HEK293 (cell line): ENCODE results near the gene KCNQ1.

Experiments
- CTCF ChIA-PET: fragments of 350-600 bp; formaldehyde crosslinking; extraction: SDS; loops from one replicate; lab custom pipeline; 2021; ENCODE audit warnings: antibody characterized with exemption; lab: Yijun Ruan, JAX
- POLR2A ChIA-PET: fragments of 300-600 bp; formaldehyde crosslinking; extraction: SDS; loops from one replicate; lab custom pipeline; 2020; ENCODE audit warnings: antibody characterized with exemption, inconsistent platforms; lab: Yijun Ruan, JAX
- H3K27ac ChIP-seq: fragments of 200-500 bp; sonication (Bioruptor generic); 2 replicates; pipeline ENCODE4 v1.5.1; 2014; ENCODE audit warnings: low read depth, low read length, control low read depth, inconsistent platforms; ENCODE audit errors: extremely low read depth
- H3K36me3 ChIP-seq, 2 experiments: fragments of 200-500 bp in 1 of 2; sonication (Bioruptor generic) in 1 of 2; 1 replicate in 1 of 2; 2 replicates in 1 of 2; pipeline ENCODE4 v1.5.1; 2014 to 2017; ENCODE audit warnings: inconsistent platforms in 2 of 2, low read length in 2 of 2; ENCODE audit not compliant: control insufficient read depth in 2 of 2, insufficient read depth in 1 of 2
- H3K4me1 ChIP-seq: fragments of 200-500 bp; sonication (Bioruptor generic); 2 replicates; pipeline ENCODE4 v1.5.1; 2014; ENCODE audit warnings: mild to moderate bottlenecking, low read length, inconsistent platforms; ENCODE audit not compliant: control insufficient read depth, insufficient read depth
- H3K4me3 ChIP-seq: 2 replicates; pipeline ENCODE4 v1.5.1; 2011; ENCODE audit warnings: low read depth, mild to moderate bottlenecking, control low read depth, low read length, moderate library complexity
- H3K9me3 ChIP-seq: fragments of 200-500 bp; sonication (Bioruptor generic); 2 replicates; pipeline ENCODE4 v1.5.1; 2014; ENCODE audit warnings: low read depth, low read length, inconsistent platforms; ENCODE audit not compliant: control insufficient read depth, insufficient read depth
- BCL6B ChIP-seq: fragments of 450-650 bp; formaldehyde crosslinking; IDR thresholded peaks from 2 replicates; pipeline ENCODE4 v1.5.1; 2017; ENCODE audit warnings: missing biosample characterization, missing genetic modification characterization
- GFI1B ChIP-seq: fragments of 450-650 bp; formaldehyde crosslinking; IDR thresholded peaks from 2 replicates; pipeline ENCODE4 v1.5.1; 2016; ENCODE audit warnings: missing biosample characterization, missing genetic modification characterization
- GLIS2 ChIP-seq: fragments of 450-650 bp; formaldehyde crosslinking; IDR thresholded peaks from 2 replicates; pipeline ENCODE4 v1.5.1; 2016; ENCODE audit warnings: missing biosample characterization, missing genetic modification characterization
- PBX3 ChIP-seq: sonication (generic); formaldehyde crosslinking; IDR thresholded peaks from 2 replicates; pipeline ENCODE4 v1.8.1; 2022; ENCODE audit warnings: mild to moderate bottlenecking, moderate library complexity, missing genetic modification reagents
- SCRT2 ChIP-seq: fragments of 450-650 bp; formaldehyde crosslinking; IDR thresholded peaks from 2 replicates; pipeline ENCODE4 v1.5.1; 2016; ENCODE audit warnings: missing biosample characterization, missing genetic modification characterization
- ZBTB44 ChIP-seq: fragments of 450-650 bp; IDR thresholded peaks from 2 replicates; pipeline ENCODE4 v1.5.1; 2018; ENCODE audit warnings: missing biosample characterization, mild to moderate bottlenecking, missing genetic modification characterization
- ZNF354C ChIP-seq: fragments of 450-650 bp; formaldehyde crosslinking; IDR thresholded peaks from 2 replicates; pipeline ENCODE4 v1.5.1; 2016; ENCODE audit warnings: missing biosample characterization, missing genetic modification characterization, low read depth, borderline replicate concordance
- ZNF423 ChIP-seq: fragments of 450-650 bp; formaldehyde crosslinking; IDR thresholded peaks from 2 replicates; pipeline ENCODE4 v1.5.1; 2016; ENCODE audit warnings: missing biosample characterization, missing genetic modification characterization
- ZNF548 ChIP-seq: fragments of 450-650 bp; formaldehyde crosslinking; IDR thresholded peaks from 2 replicates; pipeline ENCODE4 v1.5.1; 2016; ENCODE audit warnings: missing biosample characterization, missing genetic modification characterization
- ZNF585B ChIP-seq: fragments of 450-650 bp; formaldehyde crosslinking; IDR thresholded peaks from 2 replicates; pipeline ENCODE4 v1.5.1; 2016; ENCODE audit warnings: missing biosample characterization, missing genetic modification characterization
- ZNF600 ChIP-seq: fragments of 450-650 bp; formaldehyde crosslinking; IDR thresholded peaks from 2 replicates; pipeline ENCODE4 v1.5.1; 2016; ENCODE audit warnings: missing biosample characterization, missing genetic modification characterization
- ZNF610 ChIP-seq: fragments of 450-650 bp; formaldehyde crosslinking; IDR thresholded peaks from 2 replicates; pipeline ENCODE4 v1.5.1; 2016; ENCODE audit warnings: missing biosample characterization, missing genetic modification characterization, borderline replicate concordance
- ZNF626 ChIP-seq: fragments of 450-650 bp; sonication (Bioruptor Pico); formaldehyde crosslinking; IDR thresholded peaks from 2 replicates; pipeline ENCODE4 v1.5.1; 2018; ENCODE audit warnings: missing biosample characterization, missing genetic modification characterization, inconsistent platforms
- ZNF843 ChIP-seq: fragments of 450-650 bp; formaldehyde crosslinking; IDR thresholded peaks from 2 replicates; pipeline ENCODE4 v1.5.1; 2016; ENCODE audit warnings: missing biosample characterization, missing genetic modification characterization
- ZSCAN5A ChIP-seq: fragments of 450-650 bp; formaldehyde crosslinking; IDR thresholded peaks from 2 replicates; pipeline ENCODE4 v1.5.1; 2016; ENCODE audit warnings: missing biosample characterization, missing genetic modification characterization
- TF ChIP-seq, protein P1 (sequence below): fragments of 450-650 bp; formaldehyde crosslinking; IDR thresholded peaks from 2 replicates; pipeline ENCODE4 v1.5.1; 2017; ENCODE audit warnings: missing biosample characterization, missing genetic modification characterization
- TF ChIP-seq, protein P2 (sequence below): fragments of 450-650 bp; IDR thresholded peaks from 2 replicates; pipeline ENCODE4 v1.5.1; 2018; ENCODE audit warnings: missing biosample characterization, missing genetic modification characterization

Gene KCNQ1

DNA sequence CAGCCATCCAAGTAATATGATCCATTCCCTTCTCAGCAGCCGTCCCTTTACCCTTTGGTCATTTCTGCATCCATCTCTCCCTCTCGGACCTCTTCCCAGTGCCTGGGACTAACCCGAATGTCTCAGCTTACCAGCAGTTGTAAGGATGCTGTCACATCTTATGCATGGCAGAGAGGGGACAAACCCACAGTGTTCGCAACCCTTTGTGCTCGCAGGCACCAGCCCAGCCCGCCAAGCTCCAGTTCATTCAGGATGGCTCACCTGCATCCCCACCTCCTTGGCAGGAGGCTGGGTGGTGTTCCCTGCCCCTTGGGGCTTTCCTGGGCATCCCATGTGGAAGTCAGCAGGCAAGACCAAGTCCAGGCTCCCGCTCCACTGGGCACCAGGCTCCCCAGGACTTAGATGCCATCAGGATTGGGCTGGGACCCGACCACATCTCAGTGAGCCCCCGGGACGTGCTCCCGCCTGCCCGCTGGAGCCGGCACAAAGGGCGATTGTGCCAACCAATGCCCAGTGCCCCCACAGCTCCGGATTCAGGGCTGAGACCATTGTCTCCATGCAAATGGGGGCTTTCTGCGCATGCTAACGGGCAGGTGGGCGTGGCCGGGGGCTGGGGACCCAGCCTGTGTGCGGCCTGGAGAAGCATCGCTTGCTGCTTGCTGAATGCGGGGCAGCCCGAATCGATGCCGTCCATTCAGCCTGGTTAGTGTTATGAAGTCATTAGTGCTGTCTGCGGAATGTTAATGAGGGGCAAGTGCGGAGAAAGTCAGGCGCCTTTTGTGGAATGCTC lies 146.4 kb downstream of the KCNQ1 start:
- no peak for TF ChIP-seq ZNF354C (tag by site-specific recombination)
- TF ChIP-seq ZNF423, result no peak
- TF ChIP-seq ZBTB44 (tag by site-specific recombination), result no peak
- TF ChIP-seq ZNF626 (tag by site-specific recombination), result no peak
- TF ChIP-seq ZNF548 (tag by site-specific recombination), result no peak
- TF ChIP-seq, protein P1, sequence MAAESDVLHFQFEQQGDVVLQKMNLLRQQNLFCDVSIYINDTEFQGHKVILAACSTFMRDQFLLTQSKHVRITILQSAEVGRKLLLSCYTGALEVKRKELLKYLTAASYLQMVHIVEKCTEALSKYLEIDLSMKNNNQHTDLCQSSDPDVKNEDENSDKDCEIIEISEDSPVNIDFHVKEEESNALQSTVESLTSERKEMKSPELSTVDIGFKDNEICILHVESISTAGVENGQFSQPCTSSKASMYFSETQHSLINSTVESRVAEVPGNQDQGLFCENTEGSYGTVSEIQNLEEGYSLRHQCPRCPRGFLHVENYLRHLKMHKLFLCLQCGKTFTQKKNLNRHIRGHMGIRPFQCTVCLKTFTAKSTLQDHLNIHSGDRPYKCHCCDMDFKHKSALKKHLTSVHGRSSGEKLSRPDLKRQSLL (tag by site-specific recombination), result no peak
- TF ChIP-seq ZNF610 (tag by site-specific recombination), result no peak
- TF ChIP-seq PBX3 (CRISPR knock-in tag), result no peak
- TF ChIP-seq SCRT2 (tag by site-specific recombination), result no peak
- TF ChIP-seq GLIS2, result no peak
- no peak for TF ChIP-seq GFI1B (tag by site-specific recombination)
- TF ChIP-seq BCL6B, result no peak
- no peak for TF ChIP-seq ZNF600 (tag by site-specific recombination)
- no peak for TF ChIP-seq ZNF585B
- no peak for TF ChIP-seq ZSCAN5A (tag by site-specific recombination)
- TF ChIP-seq, protein P2, sequence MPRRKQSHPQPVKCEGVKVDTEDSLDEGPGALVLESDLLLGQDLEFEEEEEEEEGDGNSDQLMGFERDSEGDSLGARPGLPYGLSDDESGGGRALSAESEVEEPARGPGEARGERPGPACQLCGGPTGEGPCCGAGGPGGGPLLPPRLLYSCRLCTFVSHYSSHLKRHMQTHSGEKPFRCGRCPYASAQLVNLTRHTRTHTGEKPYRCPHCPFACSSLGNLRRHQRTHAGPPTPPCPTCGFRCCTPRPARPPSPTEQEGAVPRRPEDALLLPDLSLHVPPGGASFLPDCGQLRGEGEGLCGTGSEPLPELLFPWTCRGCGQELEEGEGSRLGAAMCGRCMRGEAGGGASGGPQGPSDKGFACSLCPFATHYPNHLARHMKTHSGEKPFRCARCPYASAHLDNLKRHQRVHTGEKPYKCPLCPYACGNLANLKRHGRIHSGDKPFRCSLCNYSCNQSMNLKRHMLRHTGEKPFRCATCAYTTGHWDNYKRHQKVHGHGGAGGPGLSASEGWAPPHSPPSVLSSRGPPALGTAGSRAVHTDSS (tag by site-specific recombination), result no peak
- no peak for TF ChIP-seq ZNF843 (tag by site-specific recombination)
- Histone ChIP-seq H3K9me3 (no peaks in the 10 kb centered on the region), H3K4me3 (no peak overlapping the region), H3K4me1 (no peaks in the 10 kb centered on the region), H3K36me3 (no peaks in the 10 kb centered on the region), H3K27ac (no peak overlapping the region)
- ChIA-PET POLR2A (no interaction called here), CTCF (interaction anchor here (0.6 kb wide), 1 partner anchor 52 kb away, joined by 3 read pairs; no protein-coding TSS in a partner anchor)
